ENCODE data around the gene LAMTOR4.

GRCh38 chr7:100189061-100189460 lies 40.3 kb downstream of the LAMTOR4 start:
- TF ChIP-seq CTCF (IDR thresholded peaks at IDR 0.05) (no peak), POLR2A (IDR thresholded peaks at IDR 0.05) (no peak)
